Neural progenitor cell (in vitro differentiated cells): ENCODE measurements around the gene PTGER3.

Source experiments
- CTCF ChIP-seq: fragments of 200-600 bp; sonication (generic); IDR thresholded peaks from 2 replicates; pipeline ENCODE4 v1.5.1; 2017; ENCODE audit warnings: antibody characterized with exemption, mild to moderate bottlenecking
- EZH2 ChIP-seq: fragments of 200-600 bp; sonication (generic); IDR thresholded peaks from 2 replicates; pipeline ENCODE4 v1.6.1; 2017; ENCODE audit warnings: antibody characterized with exemption, mild to moderate bottlenecking, moderate library complexity

DNA sequence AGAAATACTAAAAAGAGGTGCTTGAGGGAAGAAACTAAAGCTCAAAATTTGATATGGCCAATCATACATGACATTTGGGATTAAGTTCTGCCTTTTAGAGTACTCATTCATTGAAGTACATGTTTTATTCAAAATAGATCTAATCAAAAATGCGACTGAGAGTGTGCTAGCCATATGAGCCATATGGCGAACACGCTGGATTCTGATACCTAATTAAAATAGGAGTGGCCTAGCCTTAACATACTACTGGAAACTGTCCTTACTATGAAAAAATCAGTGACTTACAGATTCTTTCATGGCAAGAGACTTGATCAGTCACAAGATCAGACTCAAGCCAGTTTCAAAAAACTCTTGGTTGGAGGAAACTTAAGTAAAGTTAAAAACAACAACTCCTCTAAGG lies 73.9 kb downstream of the PTGER3 start:
- TF ChIP-seq CTCF (no peak), EZH2 (no peak)
